Measurements from ENCODE around the gene ADSS2.
"Not testable (repeated sequence)": the region's sequence is repeated elsewhere in the genome, so short reads cannot be mapped to it uniquely, and the experiment has no call there.

Gene ADSS2

GRCh38 chr1:244397131-244397530 lies 54.6 kb downstream of the ADSS2 start:
- DNase-seq (ENCODE audit: low read depth, low spot score), result no peak

- DNase-seq (ENCODE audit: low read depth, low spot score), result no peak
Measured at GRCh38 chr1:244395965-244396364, 55.7 kb downstream of the ADSS2 start.

GRCh38 chr1:244394826-244395765 lies 56.6 kb downstream of the ADSS2 start:
- no peak for DNase-seq (ENCODE audit: low read depth, low spot score)

- DNase-seq (ENCODE audit: low read depth, low spot score), result no peak
Measured at GRCh38 chr1:244394346-244394745, 57.4 kb downstream of the ADSS2 start.

- DNase-seq (ENCODE audit: low read depth, low spot score), result no peak
Measured at GRCh38 chr1:244393604-244394176, 58.0 kb downstream of the ADSS2 start.

GRCh38 chr1:244391761-244392160 lies 59.9 kb downstream of the ADSS2 start:
- no peak for DNase-seq (ENCODE audit: low read depth, low spot score)

GRCh38 chr1:244388961-244389360 lies 62.7 kb downstream of the ADSS2 start:
- DNase-seq (ENCODE audit: low read depth, low spot score), result no peak

- no peak for DNase-seq (ENCODE audit: low read depth, low spot score)
Measured at GRCh38 chr1:244387415-244387814, 64.3 kb downstream of the ADSS2 start.

- DNase-seq (ENCODE audit: low read depth, low spot score), result no peak
Measured at GRCh38 chr1:244386595-244386994, 65.1 kb downstream of the ADSS2 start.

GRCh38 chr1:244384066-244384465 lies 67.6 kb downstream of the ADSS2 start:
- no peak for DNase-seq (ENCODE audit: low read depth, low spot score)

GRCh38 chr1:244383278-244383884 lies 68.3 kb downstream of the ADSS2 start:
- no peak for DNase-seq (ENCODE audit: low read depth, low spot score)

- DNase-seq (ENCODE audit: low read depth, low spot score), result no peak
Measured at GRCh38 chr1:244381878-244382565, 69.7 kb downstream of the ADSS2 start.

- no peak for DNase-seq (ENCODE audit: low read depth, low spot score)
Measured at GRCh38 chr1:244376126-244376525, 75.6 kb downstream of the ADSS2 start.

- DNase-seq (ENCODE audit: low read depth, low spot score), result no peak
Measured at GRCh38 chr1:244375051-244375450, 76.7 kb downstream of the ADSS2 start.

- not testable (repeated sequence) for DNase-seq (ENCODE audit: low read depth, low spot score)
Measured at GRCh38 chr1:244374484-244374883, 77.2 kb downstream of the ADSS2 start.

GRCh38 chr1:244371242-244372141 lies 80.2 kb downstream of the ADSS2 start:
- no peak for DNase-seq (ENCODE audit: low read depth, low spot score)

- no peak for DNase-seq (ENCODE audit: low read depth, low spot score)
Measured at GRCh38 chr1:244370060-244370637, 81.6 kb downstream of the ADSS2 start.

- DNase-seq (ENCODE audit: low read depth, low spot score), result no peak
Measured at GRCh38 chr1:244369256-244370057, 82.3 kb downstream of the ADSS2 start.

GRCh38 chr1:244368279-244368678 lies 83.4 kb downstream of the ADSS2 start:
- DNase-seq (ENCODE audit: low read depth, low spot score), result no peak

Measured in brain pericyte (primary cell).